Embryonic facial prominence (tissue), 1 donor: Measurements from ENCODE around the gene RNF114.
"Not testable (repeated sequence)": the region's sequence is repeated elsewhere in the genome, so short reads cannot be mapped to it uniquely, and the experiment has no call there.

Source experiments
- DNase-seq: peaks from one replicate; pipeline ENCODE4 v3.0.0-alpha.2; 2016; ENCODE audit errors: extremely low spot score

Gene RNF114

GRCh38 chr20:49936153-49937026 is at the start of gene RNF114:
Gene RNF114 (plus strand): TSS chr20:49936397. CDS start chr20:49936413, 16 bp downstream.
- DNase-seq = peak; percentile 89

GRCh38 chr20:49886571-49887213 is 49.5 kb upstream of the RNF114 start:
- no peak for DNase-seq

GRCh38 chr20:49887251-49888211 is 48.7 kb upstream of the RNF114 start:
- no peak for DNase-seq

GRCh38 chr20:49888212-49889000 is 47.8 kb upstream of the RNF114 start:
- DNase-seq = no peak

- DNase-seq = no peak
These were observed 46.9 kb upstream of the RNF114 start for GRCh38 chr20:49889001-49889934.

GRCh38 chr20:49889935-49890333 is 46.3 kb upstream of the RNF114 start:
- no peak for DNase-seq

- no peak for DNase-seq
These were observed 45.5 kb upstream of the RNF114 start for GRCh38 chr20:49890471-49891361.

- DNase-seq = no peak
These were observed 44.6 kb upstream of the RNF114 start for GRCh38 chr20:49891476-49892110.

- no peak for DNase-seq
These were observed 43.9 kb upstream of the RNF114 start for GRCh38 chr20:49892260-49892659.

GRCh38 chr20:49892817-49893216 is 43.4 kb upstream of the RNF114 start:
- no peak for DNase-seq

- no peak for DNase-seq
These were observed 42.7 kb upstream of the RNF114 start for GRCh38 chr20:49893242-49894072.

GRCh38 chr20:49894073-49894470 is 42.1 kb upstream of the RNF114 start:
- DNase-seq = no peak

GRCh38 chr20:49895474-49896093 is 40.6 kb upstream of the RNF114 start:
- DNase-seq = not testable (repeated sequence)

GRCh38 chr20:49896204-49896603 is 40.0 kb upstream of the RNF114 start:
- no peak for DNase-seq

GRCh38 chr20:49899541-49900383 is 36.4 kb upstream of the RNF114 start:
- DNase-seq = no peak

GRCh38 chr20:49901588-49901987 is 34.6 kb upstream of the RNF114 start:
- no peak for DNase-seq
